ENCODE measurements around the gene FBXW7. TPM values are rescaled to one million over a fixed set of nuclear protein-coding genes. Genes with fewer than 3 reads are reported as not detected.

The FBXW7 gene
- total and polyA plus RNA-seq, 2 donors (not counting 1 experiment from before 2014, with no cell fraction given) = 23.0 to 125 TPM

DNA sequence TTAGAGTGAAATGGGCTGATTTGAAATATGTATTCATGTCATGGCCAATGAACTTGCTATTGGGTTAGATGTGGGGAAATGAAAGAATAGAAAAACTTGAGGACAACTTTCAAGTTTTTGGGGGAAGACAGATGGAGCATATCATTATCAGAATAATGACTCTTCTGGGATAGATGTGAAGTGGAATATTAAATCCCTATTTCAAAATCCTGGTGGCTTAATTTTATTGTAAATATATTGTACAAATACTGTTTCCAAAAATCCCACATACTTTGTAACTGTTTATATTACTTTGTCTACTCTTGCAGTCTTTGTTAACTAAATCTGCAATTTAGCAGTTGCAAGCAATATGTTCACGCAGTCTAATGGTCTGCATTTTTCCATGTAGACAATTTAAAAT is 35.9 kb upstream of the FBXW7 start:
- Mint-ChIP-seq H3K4me3 (no peak overlapping the region), H3K9me3 (ENCODE audit: insufficient read depth) (no peaks in the 10 kb centered on the region), H3K27ac (no peak overlapping the region), H3K4me1 (no peaks in the 10 kb centered on the region), H3K27me3 (no peaks in the 10 kb centered on the region)
- no peak overlapping the region for H3K27ac ChIP-seq (ENCODE audit: low read length in 2 of 2)
- no CpG with 5 or more reads among the region's 1 CpG for WGBS (ENCODE audit: insufficient coverage)
- no peaks in the 10 kb centered on the region for H3K9me3 ChIP-seq (ENCODE audit: control extremely low read depth in 1 of 3, control insufficient read depth in 2 of 3, insufficient read depth in 1 of 3, low read length in 2 of 3)
- no peak overlapping the region for H2AFZ ChIP-seq (ENCODE audit: insufficient read depth, low read depth, low read length, poor library complexity, severe bottlenecking)
- H3K36me3 ChIP-seq (replicated peaks in 1 of 2; ENCODE audit: control extremely low read depth in 1 of 2, control insufficient read depth in 1 of 2, extremely low read depth in 1 of 2, insufficient read depth in 2 of 2, low read length in 1 of 2) = no peaks in the 10 kb centered on the region
- ChIA-PET POLR2A (no interaction called here), CTCF (no interaction called here)
- no peaks in the 10 kb centered on the region for H3K27me3 ChIP-seq (replicated peaks in 1 of 4; ENCODE audit: control extremely low read depth in 1 of 4, control insufficient read depth in 3 of 4, insufficient read depth in 4 of 4, low read length in 3 of 4)
- TF ChIP-seq, protein P1, sequence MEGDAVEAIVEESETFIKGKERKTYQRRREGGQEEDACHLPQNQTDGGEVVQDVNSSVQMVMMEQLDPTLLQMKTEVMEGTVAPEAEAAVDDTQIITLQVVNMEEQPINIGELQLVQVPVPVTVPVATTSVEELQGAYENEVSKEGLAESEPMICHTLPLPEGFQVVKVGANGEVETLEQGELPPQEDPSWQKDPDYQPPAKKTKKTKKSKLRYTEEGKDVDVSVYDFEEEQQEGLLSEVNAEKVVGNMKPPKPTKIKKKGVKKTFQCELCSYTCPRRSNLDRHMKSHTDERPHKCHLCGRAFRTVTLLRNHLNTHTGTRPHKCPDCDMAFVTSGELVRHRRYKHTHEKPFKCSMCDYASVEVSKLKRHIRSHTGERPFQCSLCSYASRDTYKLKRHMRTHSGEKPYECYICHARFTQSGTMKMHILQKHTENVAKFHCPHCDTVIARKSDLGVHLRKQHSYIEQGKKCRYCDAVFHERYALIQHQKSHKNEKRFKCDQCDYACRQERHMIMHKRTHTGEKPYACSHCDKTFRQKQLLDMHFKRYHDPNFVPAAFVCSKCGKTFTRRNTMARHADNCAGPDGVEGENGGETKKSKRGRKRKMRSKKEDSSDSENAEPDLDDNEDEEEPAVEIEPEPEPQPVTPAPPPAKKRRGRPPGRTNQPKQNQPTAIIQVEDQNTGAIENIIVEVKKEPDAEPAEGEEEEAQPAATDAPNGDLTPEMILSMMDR (IDR thresholded peaks at IDR 0.05) = no peak
- no peak for TF ChIP-seq EZH2 (IDR thresholded peaks at IDR 0.05; ENCODE audit: borderline replicate concordance, insufficient read depth, low read depth, low read length, poor library complexity, severe bottlenecking)
- no peak overlapping the region for H3K4me2 ChIP-seq (replicated peaks; ENCODE audit: low read depth, low read length, poor library complexity, severe bottlenecking)
- DNase-seq (no peak), ATAC-seq (ENCODE audit: low read depth) (no peak)
- intact Hi-C loops (cut with micrococcal nuclease) = no loop called here
- H3K79me2 ChIP-seq (ENCODE audit: control insufficient read depth, insufficient read depth, low read length) = no peaks in the 10 kb centered on the region
- no peak overlapping the region for H3K4me3 ChIP-seq (ENCODE audit: control extremely low read depth in 1 of 5, extremely low read depth in 1 of 5, insufficient read depth in 1 of 5, low read depth in 2 of 5, low read length in 4 of 5)
- H4K20me1 ChIP-seq (ENCODE audit: control insufficient read depth, insufficient read depth, low read length, poor library complexity, severe bottlenecking) = no peaks in the 10 kb centered on the region
- H3K4me1 ChIP-seq (ENCODE audit: control insufficient read depth in 2 of 2, insufficient read depth in 2 of 2, low read length in 2 of 2) = no peaks in the 10 kb centered on the region
- no peak overlapping the region for H3K9ac ChIP-seq (ENCODE audit: low read length)

DNA sequence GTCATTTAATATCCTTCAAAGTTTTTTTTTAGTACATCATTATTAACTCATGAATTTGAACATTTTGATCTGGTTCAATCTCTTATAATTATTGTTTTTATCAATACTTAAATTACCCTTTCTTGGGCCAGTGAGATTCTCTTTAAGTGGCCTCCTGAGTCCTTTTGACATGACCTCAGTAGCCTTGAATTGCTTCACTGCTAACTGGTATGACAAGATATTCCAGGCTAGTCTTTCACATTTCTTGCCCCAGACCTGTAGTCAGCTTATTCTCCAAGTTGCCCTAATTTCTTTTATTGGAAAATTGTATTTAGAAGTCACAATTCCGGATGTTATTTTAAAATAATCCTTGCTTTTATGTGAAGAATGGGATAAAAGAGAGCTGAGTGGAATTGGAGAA is 35.4 kb upstream of the FBXW7 start:
- CTCF ChIA-PET = interaction anchor here (1.4 kb wide), 1 partner anchor 10 kb away, joined by 3 read pairs; no protein-coding TSS in a partner anchor
- no peak for TF ChIP-seq EZH2 (IDR thresholded peaks at IDR 0.05; ENCODE audit: borderline replicate concordance, insufficient read depth, low read depth, low read length, poor library complexity, severe bottlenecking)
- TF ChIP-seq, protein P1 (IDR thresholded peaks at IDR 0.05) = no peak
- H3K4me1 Mint-ChIP-seq = no peaks in the 10 kb centered on the region

More for the DNA sequence above, 35.4 kb upstream of the FBXW7 start:
- no peaks in the 10 kb centered on the region for H3K27me3 Mint-ChIP-seq
- no peak for DNase-seq
- WGBS (ENCODE audit: insufficient coverage) = no CpG with 5 or more reads among the region's 1 CpG
- no peaks in the 10 kb centered on the region for H3K27me3 ChIP-seq (replicated peaks in 1 of 4; ENCODE audit: control extremely low read depth in 1 of 4, control insufficient read depth in 3 of 4, insufficient read depth in 4 of 4, low read length in 3 of 4)
- H3K9me3 ChIP-seq (ENCODE audit: control extremely low read depth in 1 of 3, control insufficient read depth in 2 of 3, insufficient read depth in 1 of 3, low read length in 2 of 3) = no peaks in the 10 kb centered on the region
- no peak overlapping the region for H3K27ac ChIP-seq (ENCODE audit: low read length in 2 of 2)
- no peaks in the 10 kb centered on the region for H3K9me3 Mint-ChIP-seq (ENCODE audit: insufficient read depth)
- no peak overlapping the region for H3K4me3 Mint-ChIP-seq
- intact Hi-C loops (cut with micrococcal nuclease) = no loop called here
- no peak overlapping the region for H3K27ac Mint-ChIP-seq
- no peak overlapping the region for H3K4me3 ChIP-seq (ENCODE audit: control extremely low read depth in 1 of 5, extremely low read depth in 1 of 5, insufficient read depth in 1 of 5, low read depth in 2 of 5, low read length in 4 of 5)
- no peak overlapping the region for H3K9ac ChIP-seq (ENCODE audit: low read length)
- POLR2A ChIA-PET = no interaction called here
- H2AFZ ChIP-seq (ENCODE audit: insufficient read depth, low read depth, low read length, poor library complexity, severe bottlenecking) = no peak overlapping the region
- H3K4me1 ChIP-seq (ENCODE audit: control insufficient read depth in 2 of 2, insufficient read depth in 2 of 2, low read length in 2 of 2) = no peaks in the 10 kb centered on the region
- H4K20me1 ChIP-seq (ENCODE audit: control insufficient read depth, insufficient read depth, low read length, poor library complexity, severe bottlenecking) = no peaks in the 10 kb centered on the region
- H3K36me3 ChIP-seq (replicated peaks in 1 of 2; ENCODE audit: control extremely low read depth in 1 of 2, control insufficient read depth in 1 of 2, extremely low read depth in 1 of 2, insufficient read depth in 2 of 2, low read length in 1 of 2) = no peaks in the 10 kb centered on the region
- H3K79me2 ChIP-seq (ENCODE audit: control insufficient read depth, insufficient read depth, low read length) = no peaks in the 10 kb centered on the region
- ATAC-seq (ENCODE audit: low read depth) = no peak
- H3K4me2 ChIP-seq (replicated peaks; ENCODE audit: low read depth, low read length, poor library complexity, severe bottlenecking) = no peak overlapping the region
